ENCODE results near the gene ZNF593.

ZNF593 gene

DNA sequence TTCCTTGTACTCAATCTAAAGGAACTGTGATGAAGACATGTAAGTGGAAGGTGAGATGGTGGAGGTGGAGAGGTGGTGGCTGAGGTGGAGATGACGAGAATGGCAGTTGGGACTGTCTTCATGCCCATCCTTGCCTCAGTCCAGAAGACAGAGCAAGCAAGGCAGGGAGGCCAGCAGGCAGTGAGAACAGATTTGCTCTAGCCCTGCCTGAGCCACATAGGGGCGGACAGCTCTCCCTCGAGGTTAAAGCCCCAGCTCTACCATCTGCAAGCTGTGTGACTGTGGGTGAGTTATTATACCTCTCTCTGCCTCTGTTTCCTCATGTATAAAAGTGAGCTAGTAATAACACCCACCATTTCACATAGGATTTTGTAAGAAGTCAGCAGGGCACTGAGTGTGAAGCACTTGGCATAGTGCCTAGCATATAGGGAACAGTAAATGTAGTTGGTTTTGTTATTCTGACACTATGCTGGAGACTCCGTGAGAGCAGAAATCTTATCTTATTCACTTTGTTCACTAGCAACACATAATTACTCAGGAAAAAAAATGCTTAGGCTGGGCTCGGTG, 15.7 kb upstream of the ZNF593 start:
- no peak for DNase-seq

DNA sequence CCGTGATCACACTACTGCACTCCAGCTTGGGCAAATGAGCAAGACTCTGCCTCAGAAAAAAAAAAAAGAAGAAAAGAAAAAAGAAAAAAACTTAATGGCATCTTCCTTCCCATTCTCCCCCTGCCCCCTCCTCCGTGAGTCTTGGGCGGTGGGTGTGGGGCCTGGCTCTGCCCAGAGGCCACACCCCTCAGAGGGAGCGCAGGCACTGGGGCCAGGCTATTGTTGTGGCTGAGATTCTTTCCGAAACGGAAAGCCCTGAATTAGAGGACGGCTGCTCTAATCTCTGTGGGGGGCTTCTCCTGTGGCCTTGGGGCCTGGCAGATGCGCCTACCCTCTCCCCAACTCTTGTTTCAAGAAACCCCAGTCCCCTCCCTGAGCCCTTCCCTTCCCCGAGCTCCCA, 15.0 kb upstream of the ZNF593 start:
- DNase-seq = no peak

DNA sequence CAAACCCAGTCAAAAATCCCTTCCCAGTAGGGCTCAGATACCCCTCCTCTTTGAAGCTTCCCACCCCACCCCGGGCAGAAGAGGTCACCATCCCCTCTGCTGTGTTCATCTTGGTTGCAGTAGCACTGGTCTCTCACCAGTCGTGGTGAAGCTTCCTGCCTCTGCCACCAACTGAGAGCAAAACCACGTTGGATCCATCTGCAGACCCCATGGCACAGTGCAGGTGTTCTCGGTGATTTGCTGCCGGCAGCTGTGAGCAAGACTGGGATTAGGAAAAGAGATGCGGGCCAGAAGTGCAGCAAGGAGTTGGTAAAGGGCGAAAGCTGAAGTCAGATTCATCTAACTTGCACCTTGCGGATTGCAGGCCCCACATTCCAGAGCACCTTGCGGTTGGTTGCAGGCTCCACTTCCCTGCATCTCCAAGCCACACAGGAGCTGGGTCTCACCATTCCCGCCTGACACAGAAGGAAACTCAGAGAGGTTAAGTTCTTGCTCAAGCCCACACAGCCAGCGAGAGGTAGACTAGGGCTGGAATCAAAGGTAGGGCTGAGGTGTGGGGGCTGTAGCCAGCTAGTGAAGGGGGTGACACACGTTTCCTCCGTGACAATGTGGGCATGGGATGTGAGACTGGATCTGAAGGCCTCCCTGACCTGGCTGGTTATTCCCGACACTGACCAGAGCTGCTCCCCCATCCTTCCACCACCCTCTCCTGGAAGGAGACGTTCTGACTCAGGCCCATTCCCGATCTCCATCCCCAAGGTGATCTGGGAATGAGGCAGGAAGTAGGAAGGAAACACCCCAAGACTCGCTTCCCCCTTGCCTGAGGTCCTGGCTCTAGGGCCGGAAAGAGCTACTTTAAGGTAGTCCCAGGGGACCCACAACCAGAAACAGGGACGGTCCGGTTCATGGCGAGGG, 14.1 kb upstream of the ZNF593 start:
- DNase-seq = no peak

DNA sequence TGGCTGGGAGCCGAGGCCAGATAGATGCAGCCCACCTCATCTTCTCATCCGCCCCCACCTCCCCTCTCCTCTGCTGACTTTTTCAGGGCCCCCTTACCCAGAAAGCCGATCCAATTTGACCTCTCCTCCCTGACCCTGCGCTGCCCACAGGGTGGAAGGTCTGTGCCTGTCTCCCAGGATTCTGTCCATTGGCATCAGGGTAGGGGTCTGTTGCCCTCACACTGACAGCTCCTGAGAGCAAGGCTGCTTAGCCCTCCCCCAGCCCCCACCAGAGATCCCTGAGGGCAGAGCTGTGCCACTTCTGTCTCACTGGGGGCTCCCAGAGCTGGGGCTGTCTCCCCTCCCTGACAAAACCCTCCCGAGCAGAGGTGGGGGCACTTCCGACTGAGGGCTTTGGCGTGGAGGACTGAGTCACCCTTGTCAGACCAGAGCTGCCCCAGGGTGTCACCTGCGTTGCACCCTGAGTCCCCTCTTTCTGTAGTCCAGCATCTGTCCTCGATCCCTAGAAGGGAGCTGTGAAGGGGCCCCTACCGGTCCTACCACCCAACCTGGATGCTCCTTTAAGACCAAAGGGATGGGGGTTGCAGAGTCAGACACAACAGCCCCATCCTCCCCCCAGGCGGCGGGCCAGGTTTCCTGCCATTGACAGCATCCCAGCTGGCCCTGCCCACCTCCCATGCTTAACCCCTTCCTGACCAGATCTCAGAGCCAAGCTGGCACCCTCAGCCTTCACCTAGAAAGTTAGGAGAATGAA, 13.2 kb upstream of the ZNF593 start:
- no peak for DNase-seq

DNA sequence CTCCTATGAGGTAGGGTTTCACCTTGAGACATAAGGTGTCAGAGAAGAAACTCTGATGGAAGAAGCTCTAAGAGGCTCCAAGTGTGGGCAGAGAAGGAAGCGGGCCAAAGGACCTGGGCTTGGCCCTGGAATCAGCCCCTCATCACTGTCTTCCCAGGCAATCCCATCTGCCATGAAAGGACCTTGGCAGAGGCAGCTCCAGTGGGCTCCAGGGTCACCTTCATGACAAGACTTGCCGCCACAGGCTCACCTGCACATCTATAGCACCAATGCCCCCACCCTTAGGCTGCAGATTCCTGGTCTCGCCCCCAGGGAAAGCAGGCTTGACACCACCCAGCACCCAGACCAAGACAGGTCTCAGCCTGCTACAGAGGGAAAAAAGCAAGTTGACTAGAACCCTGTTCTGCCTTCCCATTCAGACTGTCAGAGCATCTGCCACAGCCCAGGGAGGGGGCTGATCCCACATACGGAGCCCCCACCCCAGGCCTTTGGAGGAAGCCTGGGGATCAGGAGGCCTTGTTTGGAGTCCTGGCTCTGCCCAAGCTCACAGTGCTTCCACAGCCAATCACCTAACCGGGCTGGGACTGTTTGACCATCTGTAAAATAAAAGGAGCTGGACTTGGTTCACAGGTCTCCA, 11.3 kb upstream of the ZNF593 start:
- no peak for DNase-seq

DNA sequence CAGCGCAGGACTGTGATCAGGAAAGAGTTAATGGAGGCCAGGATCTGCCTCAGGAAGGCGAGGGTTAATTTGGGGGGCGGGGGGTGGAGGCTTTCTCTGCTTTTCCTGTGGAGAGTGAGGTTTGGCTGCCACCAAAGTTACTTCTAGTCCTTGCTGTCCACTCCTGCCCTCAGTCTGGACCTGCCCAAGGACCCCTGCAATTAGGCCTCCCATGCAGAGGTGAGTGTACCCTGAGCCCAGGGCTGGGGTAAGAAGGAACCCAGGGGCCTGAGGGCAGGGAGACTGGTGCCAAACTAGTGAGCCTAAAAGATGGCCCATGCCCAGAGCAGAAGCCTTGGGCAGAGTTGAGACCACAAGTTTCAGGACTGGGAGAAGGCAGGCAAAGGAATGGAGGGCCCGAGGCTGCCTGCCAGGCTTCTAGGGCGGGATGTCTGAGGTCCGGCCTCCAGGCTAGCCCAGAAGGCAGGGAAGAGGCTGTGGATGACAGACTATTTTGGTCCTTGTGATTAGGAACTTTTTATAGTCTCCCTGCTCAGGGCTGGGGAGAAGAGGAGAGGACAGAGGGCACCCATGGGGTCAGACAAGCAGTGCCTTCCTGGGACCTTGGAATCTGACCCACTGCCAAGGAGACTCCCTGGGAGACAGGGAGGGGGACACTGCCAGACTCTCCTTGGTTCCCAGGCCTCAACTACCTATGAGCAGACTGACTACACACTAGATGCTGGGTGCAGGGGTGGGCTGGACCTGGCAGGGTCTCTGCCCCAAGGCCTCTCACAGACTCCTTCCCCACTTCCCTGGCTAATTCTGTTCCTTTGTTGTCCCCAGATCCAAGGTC, 10.6 kb upstream of the ZNF593 start, which contains the start of gene FAM110D:
Gene FAM110D (plus strand): TSS at position 172 of the 835 bp plus-strand sequence. CDS start 2,213 bp downstream, outside the sequence.
- no peak for DNase-seq

DNA sequence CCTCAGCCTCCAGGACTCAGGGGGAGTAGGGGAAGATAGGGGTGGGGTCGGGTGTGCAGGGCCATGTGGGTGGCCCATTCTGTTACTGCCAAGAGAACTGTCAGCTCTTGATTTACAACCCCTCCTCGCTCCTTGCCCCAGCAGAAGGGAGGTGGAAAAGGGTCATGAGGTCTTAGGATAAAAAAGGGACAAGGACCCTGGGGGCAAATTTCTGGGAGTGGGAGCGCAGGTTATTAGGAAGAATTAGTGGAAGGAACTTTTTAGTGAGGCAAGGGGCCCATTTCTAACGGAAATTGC, 10.0 kb upstream of the ZNF593 start:
- DNase-seq = no peak

DNA sequence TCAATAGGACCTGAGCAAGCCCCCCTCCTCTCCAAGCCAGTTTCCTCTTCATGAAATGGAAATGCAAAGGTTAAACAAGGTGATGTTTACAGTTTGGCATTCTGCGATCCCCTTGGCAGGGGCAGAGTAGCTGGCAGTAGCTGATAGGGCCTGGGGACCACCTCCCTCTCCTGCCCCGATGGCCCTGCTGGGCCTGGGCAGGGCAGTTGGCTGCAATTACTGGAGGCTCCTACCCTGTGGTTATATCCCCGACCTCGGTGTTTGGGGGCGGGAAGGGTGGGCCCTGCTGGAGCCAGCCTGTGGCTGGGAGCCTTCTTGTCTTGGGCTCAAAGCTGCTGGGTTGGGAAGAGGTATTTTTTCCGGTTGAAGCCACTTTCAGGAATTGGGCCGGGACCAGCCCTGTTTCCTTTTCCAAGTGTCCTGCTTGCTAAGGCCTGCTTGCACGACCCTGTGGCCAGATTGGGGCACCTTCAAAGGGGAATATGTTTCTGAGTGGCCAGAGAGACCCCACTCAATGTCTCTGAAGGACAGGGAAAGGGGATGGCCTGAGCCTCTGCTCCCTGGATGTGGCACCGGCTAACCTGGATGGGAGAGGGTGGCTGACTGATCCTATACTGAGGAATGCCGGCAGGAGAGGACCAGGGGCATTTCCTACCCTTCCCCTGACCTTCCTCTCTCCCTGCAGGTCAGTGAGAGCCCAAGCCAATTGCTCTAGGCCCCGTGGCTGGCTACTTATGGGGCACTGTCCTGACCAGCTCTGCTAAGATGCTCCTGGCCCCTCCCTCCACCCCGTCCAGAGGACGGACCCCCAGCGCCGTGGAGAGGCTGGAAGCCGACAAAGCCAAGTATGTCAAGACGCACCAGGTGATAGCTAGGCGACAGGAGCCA, 8.9 kb upstream of the ZNF593 start:
- no peak for DNase-seq

DNA sequence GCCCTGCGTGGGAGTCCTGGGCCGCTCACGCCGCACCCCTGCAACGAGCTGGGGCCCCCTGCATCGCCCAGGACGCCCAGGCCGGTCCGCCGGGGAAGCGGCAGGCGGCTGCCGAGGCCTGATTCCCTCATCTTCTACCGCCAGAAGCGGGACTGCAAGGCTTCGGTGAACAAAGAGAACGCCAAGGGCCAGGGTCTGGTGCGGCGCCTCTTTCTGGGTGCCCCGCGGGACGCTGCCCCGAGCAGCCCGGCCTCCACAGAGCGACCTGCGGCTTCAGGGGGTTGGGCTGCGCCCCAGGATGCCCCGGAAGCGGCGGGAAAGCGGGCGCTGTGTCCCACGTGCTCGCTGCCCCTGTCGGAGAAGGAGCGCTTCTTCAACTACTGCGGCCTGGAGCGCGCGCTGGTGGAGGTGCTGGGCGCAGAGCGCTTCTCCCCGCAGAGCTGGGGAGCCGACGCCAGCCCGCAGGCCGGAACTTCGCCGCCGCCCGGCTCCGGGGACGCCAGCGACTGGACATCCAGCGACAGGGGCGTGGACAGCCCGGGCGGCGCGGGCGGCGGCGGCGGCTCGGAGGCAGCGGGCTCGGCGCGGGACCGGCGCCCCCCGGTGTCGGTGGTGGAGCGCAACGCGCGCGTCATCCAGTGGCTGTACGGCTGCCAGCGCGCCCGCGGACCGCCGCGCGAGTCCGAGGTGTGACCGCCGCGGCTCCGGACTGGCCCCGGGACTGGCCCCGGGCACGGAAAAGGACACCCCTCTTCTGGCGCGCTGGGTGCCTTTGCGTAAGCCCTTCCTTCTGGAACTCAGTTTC, 8.1 kb upstream of the ZNF593 start:
- no peak for DNase-seq

DNA sequence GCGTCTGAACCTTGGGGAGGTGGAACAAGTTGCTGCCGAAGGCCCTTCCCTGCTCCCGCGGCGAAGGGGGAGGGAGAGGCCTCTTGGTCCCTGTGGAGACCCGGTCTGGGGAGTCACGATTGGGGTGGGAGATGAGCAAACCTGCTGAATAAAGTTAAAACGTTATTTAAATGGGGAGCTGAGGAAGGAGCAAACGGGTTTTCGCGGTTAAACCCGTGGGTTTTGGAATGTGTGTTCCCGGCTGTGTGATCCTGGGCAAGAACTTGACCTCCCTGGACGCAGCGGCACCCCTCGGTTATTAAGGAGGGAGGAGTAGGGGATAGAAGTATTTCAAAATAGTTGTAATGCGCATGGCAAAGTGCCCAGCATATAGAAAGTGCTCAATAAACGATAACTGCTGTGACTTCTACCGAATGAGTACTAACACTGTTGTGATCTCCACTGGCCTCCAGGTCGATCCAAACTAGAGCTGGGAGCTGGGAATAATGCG, 7.4 kb upstream of the ZNF593 start:
- DNase-seq = no peak

DNA sequence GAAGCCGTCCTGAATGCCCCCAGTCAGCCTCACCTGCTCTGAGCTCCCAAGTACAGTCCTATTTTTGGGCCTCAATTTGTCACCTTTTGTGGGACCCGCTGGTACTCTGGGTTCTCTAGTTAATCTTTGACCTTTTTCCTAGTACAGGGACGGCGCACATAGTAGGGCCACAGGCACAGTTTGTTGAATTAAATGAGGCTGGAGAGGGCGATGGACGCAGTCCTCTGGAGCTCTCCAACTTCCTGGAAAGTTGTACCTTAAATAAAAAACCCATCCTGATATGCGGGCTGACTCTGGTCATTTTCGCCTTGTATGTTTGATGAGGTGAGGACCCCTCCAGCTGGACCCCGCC, 6.0 kb upstream of the ZNF593 start:
- no peak for DNase-seq

DNA sequence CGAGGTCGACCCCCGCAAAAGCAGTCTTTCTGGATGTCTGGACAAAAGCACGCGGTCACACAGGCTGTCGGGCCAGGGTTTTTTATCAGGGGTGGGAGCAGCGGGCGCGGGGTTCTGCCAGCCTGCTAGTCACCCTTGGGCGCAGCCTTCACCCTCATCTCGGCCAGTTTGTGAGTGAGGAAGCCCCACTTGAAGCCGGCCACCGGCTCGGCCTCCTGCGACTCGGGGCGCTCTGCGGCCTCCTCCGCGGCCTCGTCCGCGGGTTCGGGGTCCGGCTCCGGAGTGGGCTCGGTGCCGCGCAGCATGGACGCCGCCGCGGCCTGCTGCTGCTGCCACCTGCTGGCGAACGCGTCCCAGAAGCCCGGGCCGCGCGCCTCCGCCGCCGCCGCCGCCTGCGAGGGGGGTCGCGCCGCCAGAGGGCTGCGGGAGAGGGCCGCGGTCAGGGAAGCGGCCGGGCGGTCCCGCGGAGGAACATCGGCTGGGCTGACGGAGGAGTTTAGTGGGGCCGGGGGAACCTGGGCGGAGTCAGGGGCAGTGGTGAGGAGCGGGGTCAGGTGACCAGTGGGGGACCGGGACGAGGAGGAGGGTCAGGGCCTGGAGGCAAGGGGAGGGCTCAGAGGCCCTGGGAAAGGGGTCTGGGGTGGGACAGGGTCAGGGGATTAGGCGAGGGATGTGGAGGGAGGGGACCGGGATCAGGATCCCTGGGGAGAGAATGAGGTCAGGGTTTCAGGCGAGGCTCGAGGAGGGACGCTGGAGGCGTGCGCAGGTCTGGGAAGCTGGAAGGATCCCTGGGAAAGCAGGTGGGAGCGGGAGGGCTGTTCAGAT, 5.5 kb upstream of the ZNF593 start:
- DNase-seq = no peak

DNA sequence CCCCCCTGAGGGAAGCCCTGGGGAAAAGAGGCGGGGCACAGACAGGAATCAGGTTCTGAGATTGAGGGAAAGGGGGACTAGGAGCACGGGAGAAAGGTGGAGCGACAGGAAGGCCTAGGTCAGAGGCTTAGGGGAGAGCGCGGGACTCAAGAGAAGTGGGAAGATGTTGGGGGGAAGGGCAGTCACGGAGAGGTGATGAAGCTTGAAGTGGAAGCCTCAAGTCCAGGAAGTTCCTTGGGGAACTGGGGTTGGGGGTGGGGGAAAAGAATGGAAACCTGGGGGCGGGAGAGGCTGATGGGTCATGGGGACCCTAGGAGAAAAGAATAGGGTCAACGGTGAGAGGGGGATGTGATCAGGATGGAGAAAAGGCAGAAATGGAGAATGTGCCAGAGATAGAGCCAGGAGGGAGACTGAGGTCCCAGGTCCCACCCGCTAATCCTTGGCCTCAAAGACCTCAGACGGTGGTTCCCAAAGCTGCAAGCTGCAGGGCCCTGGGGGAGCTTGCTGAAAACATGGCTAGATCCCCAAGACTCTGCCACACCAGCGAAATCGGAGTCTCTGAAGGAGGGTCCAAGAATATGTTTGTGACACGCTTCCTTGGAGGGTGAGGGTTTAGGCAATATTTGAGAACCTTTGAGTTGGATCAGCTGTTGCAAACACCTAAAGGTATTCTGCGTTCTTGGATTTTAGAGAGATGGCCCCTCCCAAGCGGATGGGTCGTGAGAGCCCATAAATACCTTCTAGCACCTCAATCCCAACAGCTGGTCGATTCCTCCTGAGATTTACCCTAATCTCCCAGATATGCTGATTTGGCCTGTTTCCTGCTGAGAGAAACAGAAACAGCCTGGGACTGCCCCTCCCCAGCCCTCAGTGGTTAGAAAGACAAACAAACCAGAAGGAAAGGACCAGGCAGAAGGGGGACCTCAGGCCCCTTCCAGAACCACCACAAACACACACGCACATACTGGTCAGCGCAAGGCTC, 4.6 kb upstream of the ZNF593 start:
- no peak for DNase-seq

DNA sequence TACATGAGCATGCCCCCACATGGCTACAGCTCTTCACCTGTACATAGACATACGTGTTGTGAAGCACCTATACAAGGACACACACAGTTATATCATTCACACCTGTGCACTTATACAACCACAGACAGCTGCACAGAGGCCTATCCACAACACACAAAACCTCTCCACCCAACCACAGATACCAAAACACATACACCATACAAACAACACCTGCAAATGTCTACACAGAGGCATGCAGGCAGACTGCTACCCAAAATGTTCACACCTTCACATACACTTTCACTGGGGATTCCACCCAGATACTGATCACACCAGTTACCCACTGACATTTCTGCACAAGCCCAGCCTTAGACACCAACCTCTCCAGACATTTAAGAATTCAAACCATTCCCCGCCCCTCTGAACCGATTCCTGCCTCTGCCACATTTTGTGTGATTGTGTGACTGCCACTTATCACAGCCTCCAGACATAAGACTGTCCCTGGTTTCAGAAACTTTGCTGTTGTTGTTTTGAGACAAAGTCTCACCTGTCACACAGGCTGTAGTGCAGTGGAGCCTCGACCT, 2.9 kb upstream of the ZNF593 start:
- no peak for DNase-seq

DNA sequence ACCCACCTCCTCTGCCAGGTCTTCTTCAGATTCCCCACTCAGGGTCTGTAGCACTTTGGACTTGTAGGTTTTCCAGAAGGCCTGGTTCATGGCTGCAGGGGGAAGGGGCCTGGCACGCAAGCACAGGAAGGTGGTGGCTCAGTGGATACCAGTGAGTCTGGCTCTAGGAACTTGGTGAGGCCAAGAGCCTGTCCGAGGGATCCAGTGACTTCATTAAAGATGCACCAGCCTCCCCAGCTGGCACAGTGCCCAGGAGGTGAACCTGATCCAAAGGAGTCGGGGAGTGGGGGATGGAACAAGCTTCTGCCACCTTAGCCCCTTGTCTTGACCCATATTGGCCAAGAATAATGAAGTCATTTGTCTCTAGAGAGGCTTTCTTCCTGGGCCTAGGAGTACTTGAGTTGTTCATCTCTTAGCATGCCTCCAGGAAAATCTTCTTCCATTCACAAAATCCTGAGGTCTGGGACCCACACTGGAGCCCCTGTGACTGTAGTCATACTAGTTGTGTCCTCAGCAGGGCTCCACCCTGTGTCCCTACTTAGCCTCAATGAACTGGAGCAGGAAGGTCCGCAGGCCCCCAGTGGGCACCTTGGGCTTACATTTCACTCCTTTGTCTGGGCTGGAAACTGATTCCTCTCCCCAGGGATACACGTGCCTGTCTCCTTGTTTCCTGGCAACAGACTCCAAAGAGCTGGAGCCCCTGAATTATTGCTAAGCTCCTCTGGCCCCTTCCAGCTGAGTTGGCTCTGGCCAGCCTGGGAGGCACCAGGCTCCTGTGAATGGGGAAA, 1.1 kb upstream of the ZNF593 start, which contains the start of gene C1orf232:
Gene C1orf232 (minus strand): TSS at position 554 of the 788 bp plus-strand sequence. CDS start 464 bp downstream, at position 90.
- no peak for DNase-seq

DNA sequence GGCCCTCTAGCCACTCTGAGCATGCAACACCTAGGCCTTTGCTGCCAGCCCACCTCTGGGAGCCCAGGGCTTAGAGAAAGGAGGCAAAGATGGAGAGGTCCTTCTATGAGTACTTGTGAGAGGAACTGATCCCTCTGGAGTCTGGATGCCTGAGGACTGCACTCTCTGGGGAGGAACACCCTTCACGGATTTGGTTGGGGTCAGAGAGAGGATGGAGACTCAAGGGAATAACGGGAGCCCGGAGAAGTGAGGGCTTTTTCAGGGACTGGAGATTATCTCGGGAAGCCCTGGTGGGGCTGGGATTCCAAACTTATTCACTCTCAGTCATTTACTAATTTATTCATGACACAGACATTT, 532 bp upstream of the ZNF593 start:
- no peak for DNase-seq

DNA sequence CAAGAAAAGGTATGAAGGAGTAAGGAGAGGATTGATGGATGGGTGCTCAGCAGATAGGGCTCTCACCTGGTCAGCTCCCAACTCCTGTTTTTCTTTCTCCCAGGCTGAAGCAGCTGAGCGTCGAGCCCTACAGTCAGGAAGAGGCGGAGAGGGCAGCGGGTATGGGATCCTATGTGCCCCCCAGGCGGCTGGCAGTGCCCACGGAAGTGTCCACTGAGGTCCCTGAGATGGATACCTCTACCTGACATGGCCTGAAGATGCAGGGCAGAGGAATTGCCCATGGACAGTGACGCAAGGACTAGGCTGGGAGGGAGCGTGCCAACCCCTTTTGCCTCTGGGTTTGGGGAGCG, 739 bp downstream of the ZNF593 start:
- no peak for DNase-seq

Measured in cerebellar nuclear complex (tissue), 1 donor.